Liver (tissue), 3 donors: ENCODE results near the gene NECTIN1.
A peak's percentile ranks its signal among the peaks of the same experiment; 100 is the strongest.

Experiments used
- ATF3 ChIP-seq: IDR thresholded peaks from 2 replicates; pipeline ENCODE4 v1.6.1; 2016; ENCODE audit warnings: antibody characterized with exemption
- CTCF ChIP-seq: fragments of 150-350 bp; IDR thresholded peaks from 2 replicates; pipeline ENCODE4 v1.5.1; 2017; ENCODE audit warnings: improper control_type of control experiment, low read depth, low read length; ENCODE audit not compliant: missing input control
- EGR1 ChIP-seq, 2 donors: IDR thresholded peaks; 2 replicates each; pipeline ENCODE4 v1.6.1; 2016 to 2018; ENCODE audit warnings: antibody characterized with exemption in 2 of 2, low read depth in 2 of 2
- GABPA ChIP-seq, 2 donors: IDR thresholded peaks in 1 of 2; conservative IDR thresholded peaks in 1 of 2; 2 replicates each; pipeline ENCODE4 v1.6.1; 2016; ENCODE audit warnings: antibody characterized with exemption in 2 of 2, mild to moderate bottlenecking in 1 of 2, moderate library complexity in 1 of 2
- REST ChIP-seq: IDR thresholded peaks from 2 replicates; pipeline ENCODE4 v1.6.1; 2016; ENCODE audit warnings: antibody characterized with exemption, mild to moderate bottlenecking
- SP1 ChIP-seq: IDR thresholded peaks from 2 replicates; pipeline ENCODE4 v1.6.1; 2018; ENCODE audit warnings: antibody characterized with exemption, mild to moderate bottlenecking
- donor health status: healthy.
- donor health status: healthy.

- no peak for TF ChIP-seq CTCF
- TF ChIP-seq REST = peak; percentile 40
- no peak for TF ChIP-seq GABPA (IDR thresholded peaks at IDR 0.05 in 1 of 2, conservative IDR thresholded peaks at IDR 0.05 in 1 of 2)
- peak; percentile 35 for TF ChIP-seq SP1
- TF ChIP-seq ATF3 = no peak
- no peak for TF ChIP-seq EGR1 (IDR thresholded peaks at IDR 0.05; ENCODE audit: low read depth in 2 of 2)
Measured at GRCh38 chr11:119764108-119764868, 35.3 kb upstream of the NECTIN1 start.
